ENCODE measurements around the gene VSTM2B.

The VSTM2B gene

GRCh38 chr19:29596080-29596727 lies 70.4 kb downstream of the VSTM2B start:
- no peak for DNase-seq (ENCODE audit: low spot score)

- no peak for DNase-seq (ENCODE audit: low spot score)
Observed at GRCh38 chr19:29596885-29597525, 71.2 kb downstream of the VSTM2B start.

- DNase-seq (ENCODE audit: low spot score), result no peak
Observed at GRCh38 chr19:29598036-29598435, 72.2 kb downstream of the VSTM2B start.

- DNase-seq (ENCODE audit: low spot score), result no peak
Observed at GRCh38 chr19:29598496-29598895, 72.7 kb downstream of the VSTM2B start.

- DNase-seq (ENCODE audit: low spot score), result no peak
Observed at GRCh38 chr19:29603308-29603707, 77.5 kb downstream of the VSTM2B start.

GRCh38 chr19:29605653-29606419 lies 80.0 kb downstream of the VSTM2B start, which contains the start of gene POP4:
TSS of gene POP4 (plus strand) at chr19:29606283. CDS start at chr19:29606319, 36 bp downstream.
- peak; percentile 96 for DNase-seq (ENCODE audit: low spot score)

- DNase-seq (ENCODE audit: low spot score), result no peak
Observed at GRCh38 chr19:29606420-29606747, 80.6 kb downstream of the VSTM2B start.

GRCh38 chr19:29609636-29610035 lies 83.8 kb downstream of the VSTM2B start:
- no peak for DNase-seq (ENCODE audit: low spot score)

- DNase-seq (ENCODE audit: low spot score), result no peak
Observed at GRCh38 chr19:29610213-29610573, 84.4 kb downstream of the VSTM2B start.

- peak; percentile 65 for DNase-seq (ENCODE audit: low spot score)
Observed at GRCh38 chr19:29610574-29611271, 84.9 kb downstream of the VSTM2B start.

GRCh38 chr19:29612121-29612520 lies 86.3 kb downstream of the VSTM2B start:
- DNase-seq (ENCODE audit: low spot score), result no peak

GRCh38 chr19:29612801-29613595 lies 87.2 kb downstream of the VSTM2B start:
- DNase-seq (ENCODE audit: low spot score), result no peak

- no peak for DNase-seq (ENCODE audit: low spot score)
Observed at GRCh38 chr19:29614046-29614445, 88.3 kb downstream of the VSTM2B start.
